SIG-M5 treated with dmso at 0.1 percent for 504 hours (cell line): ENCODE results near the gene DERL2.

ENCODE experiments used
- DNase-seq: peaks from one replicate; lab custom pipeline; 2025; ENCODE audit not compliant: unreplicated experiment; lab: John Stamatoyannopoulos, UW

DERL2 gene

GRCh38 chr17:5502552-5502951 lies 16.6 kb upstream of the DERL2 start:
- no peak for DNase-seq

- no peak for DNase-seq
Observed at GRCh38 chr17:5501685-5502084, 15.7 kb upstream of the DERL2 start.

- peak; percentile 29 for DNase-seq
Observed at GRCh38 chr17:5500589-5501391, 14.8 kb upstream of the DERL2 start.

- DNase-seq, result no peak
Observed at GRCh38 chr17:5500247-5500588, 14.2 kb upstream of the DERL2 start.

GRCh38 chr17:5499476-5500231 lies 13.7 kb upstream of the DERL2 start:
- DNase-seq, result no peak

GRCh38 chr17:5492970-5493369 lies 7.0 kb upstream of the DERL2 start:
- no peak for DNase-seq

GRCh38 chr17:5488752-5489151 lies 2.8 kb upstream of the DERL2 start:
- no peak for DNase-seq

GRCh38 chr17:5486206-5487124 lies 487 bp upstream of the DERL2 start, which contains the start of gene MIS12:
Gene MIS12, plus strand, starts transcription at chr17:5486566. Its CDS starts 2,297 bp downstream, at chr17:5488863.
- peak; percentile 99 for DNase-seq

- DNase-seq, result no peak
Observed at GRCh38 chr17:5481451-5481850, 4.5 kb downstream of the DERL2 start.

- DNase-seq, result no peak
Observed at GRCh38 chr17:5480962-5481361, 5.0 kb downstream of the DERL2 start.

GRCh38 chr17:5478992-5479391 lies 7.0 kb downstream of the DERL2 start:
- no peak for DNase-seq

- no peak for DNase-seq
Observed at GRCh38 chr17:5473906-5474305, 12.1 kb downstream of the DERL2 start.

- no peak for DNase-seq
Observed at GRCh38 chr17:5472511-5472910, 13.5 kb downstream of the DERL2 start.

- DNase-seq, result peak; percentile 31
Observed at GRCh38 chr17:5468075-5468473, 17.9 kb downstream of the DERL2 start.

GRCh38 chr17:5467416-5467815 lies 18.6 kb downstream of the DERL2 start:
- DNase-seq, result no peak

GRCh38 chr17:5466295-5466694 lies 19.7 kb downstream of the DERL2 start:
- no peak for DNase-seq

GRCh38 chr17:5464717-5465507 lies 21.1 kb downstream of the DERL2 start:
- DNase-seq, result no peak

GRCh38 chr17:5446786-5447185 lies 39.2 kb downstream of the DERL2 start:
- DNase-seq, result no peak

- no peak for DNase-seq
Observed at GRCh38 chr17:5444209-5444608, 41.8 kb downstream of the DERL2 start.

- DNase-seq, result no peak
Observed at GRCh38 chr17:5443728-5444127, 42.2 kb downstream of the DERL2 start.

- DNase-seq, result no peak
Observed at GRCh38 chr17:5439446-5439764, 46.6 kb downstream of the DERL2 start.
